K562 (cell line): Measurements from ENCODE around the gene NCOA1. TPM values are rescaled to one million over a fixed set of nuclear protein-coding genes. Genes with fewer than 3 reads are reported as not detected.

Experiments
- ATAC-seq: fragments of 200-7000 bp; cut with Tn5 transposase; 3 replicates; pipeline ENCODE4 v1.9.1; 2020; ENCODE audit warnings: moderate library complexity
- BruUV-seq: library from RNA; stranded (reverse); fragments of 400-500 nt; replicated peaks from 2 replicates; lab custom pipeline; 2021; lab: Mats Ljungman, UMichigan
- CTCF ChIA-PET: fragments of 300-600 bp; formaldehyde crosslinking; extraction: SDS; loops from one replicate; lab custom pipeline; 2021; ENCODE audit warnings: low intra/inter-chr PET ratio; lab: Yijun Ruan, JAX
- POLR2A ChIA-PET: fragments of 300-600, 350-650 bp; sonication (Branson Sonifier 250); formaldehyde crosslinking; extraction: SDS; loops from one replicate; lab custom pipeline; 2021; ENCODE audit warnings: antibody characterized with exemption, inconsistent platforms; lab: Yijun Ruan, JAX
- DNase-seq, 4 experiments: peaks; one replicate each; pipeline versions ENCODE4 v3.0.0 to v3.0.0-alpha.2; 2011 to 2018; ENCODE audit warnings: low spot score in 3 of 4, mixed read lengths in 3 of 4; ENCODE audit errors: extremely low read depth in 1 of 4
- FAIRE-seq: peaks from 2 replicates; lab custom pipeline; 2011; peaks lifted over from hg19 to GRCh38; lab: Jason Lieb, UNC
- H2AFZ ChIP-seq: 2 replicates; pipeline ENCODE4 v1.6.0; 2011; ENCODE audit warnings: low read depth, low read length, control low read depth, inconsistent platforms
- H3K27ac ChIP-seq: fragments of 200-600 bp; 3 replicates; pipeline ENCODE4 v1.8.0; 2011; ENCODE audit warnings: low read depth, mild to moderate bottlenecking, control low read depth, inconsistent platforms, low read length, moderate library complexity, mixed read lengths; ENCODE audit errors: extremely low read depth
- H3K27me3 ChIP-seq, 2 experiments: fragments of 300-600 bp in 1 of 2; 2 replicates in 1 of 2; 3 replicates in 1 of 2; pipeline versions ENCODE4 v1.6.0 to v1.8.0; 2011; ENCODE audit warnings: inconsistent platforms in 2 of 2, low read length in 2 of 2, mild to moderate bottlenecking in 1 of 2, mixed read lengths in 1 of 2, moderate library complexity in 1 of 2; ENCODE audit not compliant: control insufficient read depth in 2 of 2, insufficient read depth in 2 of 2
- H3K36me3 ChIP-seq: fragments of 300-600 bp; 3 replicates; pipeline ENCODE4 v1.8.0; 2011; ENCODE audit warnings: mild to moderate bottlenecking, low read length, inconsistent platforms; ENCODE audit not compliant: control insufficient read depth, insufficient read depth
- H3K4me1 ChIP-seq, 2 experiments: fragments of 200-600 bp in 1 of 2; replicated peaks in 1 of 2; 2 replicates in 1 of 2; 3 replicates in 1 of 2; pipeline versions ENCODE4 v1.5.1 to v1.8.0; 2011; ENCODE audit warnings: inconsistent platforms in 2 of 2, low read length in 2 of 2, mild to moderate bottlenecking in 1 of 2, mixed read lengths in 1 of 2, moderate library complexity in 1 of 2; ENCODE audit not compliant: control insufficient read depth in 2 of 2, insufficient read depth in 2 of 2
- H3K4me2 ChIP-seq: 2 replicates; pipeline ENCODE4 v1.6.1; 2011; ENCODE audit warnings: low read length, control low read depth, inconsistent platforms, mixed read lengths; ENCODE audit not compliant: insufficient read depth
- H3K4me3 ChIP-seq: fragments of 200-600 bp; sonication (generic), shearing (Covaris generic); 2 replicates; pipeline ENCODE4 v1.5.1; 2016; ENCODE audit warnings: control low read depth, inconsistent platforms
- H3K79me2 ChIP-seq: fragments of 200-600 bp; 3 replicates; pipeline ENCODE4 v1.8.0; 2011; ENCODE audit warnings: low read length, inconsistent platforms; ENCODE audit not compliant: control insufficient read depth, insufficient read depth
- H3K9ac ChIP-seq, 2 experiments: 2 replicates each; pipeline versions ENCODE4 v1.6.0 to v1.6.1; 2011; ENCODE audit warnings: low read depth in 2 of 2, low read length in 2 of 2, control low read depth in 1 of 2, inconsistent platforms in 1 of 2, mild to moderate bottlenecking in 1 of 2, mixed read lengths in 1 of 2; ENCODE audit not compliant: insufficient read depth in 1 of 2
- H3K9me1 ChIP-seq: one replicate; pipeline ENCODE4 v1.6.0; 2011; ENCODE audit warnings: inconsistent platforms, mild to moderate bottlenecking, low read length, moderate library complexity; ENCODE audit not compliant: control insufficient read depth, insufficient read depth
- H3K9me3 ChIP-seq: replicated peaks from 2 replicates; pipeline ENCODE4 v1.5.1; 2011; ENCODE audit warnings: low read depth, low read length, inconsistent platforms; ENCODE audit not compliant: control insufficient read depth, insufficient read depth
- H4K20me1 ChIP-seq: replicated peaks from 2 replicates; pipeline ENCODE4 v1.6.1; 2011; ENCODE audit warnings: low read length, inconsistent platforms, mixed read lengths; ENCODE audit not compliant: control insufficient read depth, insufficient read depth
- ATF3 ChIP-seq, 2 experiments: fragments of 450-650 bp in 1 of 2; sonication (generic) in 1 of 2; formaldehyde crosslinking in 1 of 2; IDR thresholded peaks in 1 of 2; conservative IDR thresholded peaks in 1 of 2; 2 replicates each; pipeline versions ENCODE4 v1.6.1 to v1.8.1; 2016 to 2023; ENCODE audit warnings: mild to moderate bottlenecking in 2 of 2, moderate library complexity in 2 of 2, inconsistent platforms in 1 of 2, missing genetic modification reagents in 1 of 2
- ATF7 ChIP-seq: fragments of 450-650 bp; IDR thresholded peaks from 2 replicates; pipeline ENCODE4 v1.7.1; 2014; ENCODE audit warnings: mild to moderate bottlenecking, moderate library complexity
- E2F3 ChIP-seq: fragments of 250-450 bp; sonication (Bioruptor Pico); IDR thresholded peaks from 2 replicates; pipeline ENCODE4 v1.4.0; 2020; ENCODE audit warnings: mild to moderate bottlenecking
- L3MBTL2 ChIP-seq: fragments of 450-650 bp; IDR thresholded peaks from 2 replicates; pipeline ENCODE4 v1.6.1; 2016; ENCODE audit warnings: mild to moderate bottlenecking, moderate library complexity
- MECOM ChIP-seq: fragments of 250-450 bp; sonication (Bioruptor Pico); IDR thresholded peaks from 2 replicates; pipeline ENCODE4 v1.8.0; 2022; ENCODE audit warnings: inconsistent platforms
- MYC ChIP-seq, 2 experiments: fragments of 250-450 bp in 1 of 2; sonication (Bioruptor Pico) in 1 of 2; IDR thresholded peaks; 2 replicates each; pipeline versions ENCODE4 v1.5.1 to v1.6.1; 2012 to 2021; ENCODE audit warnings: low read depth in 2 of 2, borderline replicate concordance in 1 of 2, improper control_type of control experiment in 1 of 2, low read length in 1 of 2, mild to moderate bottlenecking in 1 of 2, moderate library complexity in 1 of 2
- PBX2 ChIP-seq, 2 experiments: IDR thresholded peaks in 1 of 2; conservative IDR thresholded peaks in 1 of 2; 2 replicates each; pipeline ENCODE4 v1.6.1; 2016; ENCODE audit warnings: low read depth in 2 of 2, mild to moderate bottlenecking in 1 of 2, missing compliant biosample characterization in 1 of 2, missing genetic modification characterization in 1 of 2, moderate library complexity in 1 of 2
- POLR2H ChIP-seq: IDR thresholded peaks from 2 replicates; pipeline ENCODE4 v1.6.1; 2016; ENCODE audit warnings: missing genetic modification characterization, low read depth, mild to moderate bottlenecking, control low read depth, missing compliant biosample characterization, moderate library complexity
- TRIM24 ChIP-seq, 2 experiments: fragments of 450-650 bp; IDR thresholded peaks; 2 replicates each; pipeline ENCODE4 v1.6.1; 2016
- ZBTB34 ChIP-seq: fragments of 250-450 bp; sonication (Bioruptor Pico); IDR thresholded peaks from 2 replicates; pipeline ENCODE4 v1.8.0; 2021; ENCODE audit warnings: mild to moderate bottlenecking, moderate library complexity
- ZNF239 ChIP-seq: fragments of 250-450 bp; sonication (Bioruptor Pico); IDR thresholded peaks from 2 replicates; pipeline ENCODE4 v1.4.0; 2020; ENCODE audit warnings: mild to moderate bottlenecking
- ZNF398 ChIP-seq: fragments of 250-450 bp; sonication (Bioruptor Pico); IDR thresholded peaks from 2 replicates; pipeline ENCODE4 v1.8.0; 2021; ENCODE audit warnings: moderate library complexity, mild to moderate bottlenecking, inconsistent platforms
- ZNF644 ChIP-seq: fragments of 200-800 bp; sonication (Bioruptor generic); IDR thresholded peaks from 2 replicates; pipeline ENCODE4 v1.6.1; 2016; ENCODE audit warnings: low read depth, missing genetic modification characterization, missing compliant biosample characterization
- ZNF696 ChIP-seq: fragments of 250-450 bp; sonication (Bioruptor Pico); conservative IDR thresholded peaks from 2 replicates; pipeline ENCODE4 v1.4.0; 2020; ENCODE audit warnings: mild to moderate bottlenecking, moderate library complexity
- WGBS: fragments of 100-300 bp; shearing (Covaris generic); methylation state at CpG from one replicate; pipeline ENCODE4 v1.1.6; 2016; ENCODE audit warnings: low coverage, mixed read lengths; ENCODE audit not compliant: insufficient coverage; ENCODE audit errors: missing lambda C conversion rate; 5-methylcytosine and 5-hydroxymethylcytosine counted together
- in situ Hi-C: fragments of 300-500 bp; cut with MboI; formaldehyde crosslinking; loops from 4 replicates; pipeline ENCODE4 v1.15.0; 2018; ENCODE audit warnings: inconsistent platforms, mixed read lengths
- intact Hi-C: fragments of 100-400 bp; cut with micrococcal nuclease; formaldehyde crosslinking; loops from 2 replicates; pipeline ENCODE4 v1.14.2; 2022
- polyA plus RNA-seq, 8 experiments: library from polyadenylated mRNA; depleted of rRNA in 4 of 8; stranded (reverse) in 5 of 8; unstranded in 3 of 8; fragments of >200 nt; fragmentation: Nextera tagmentation in 2 of 8; fragmentation: Illumina TruSeq in 1 of 8; extraction: Ambion mirVana in 2 of 8; extraction: Trizol in 1 of 8; gene quantifications; 2 replicates each; pipeline versions ENCODE4 v1.2.1 to v1.2.3, GENCODE V29; 2011 to 2014; ENCODE audit warnings: inconsistent platforms in 1 of 8, missing spikeins in 1 of 8
- total RNA-seq, 7 experiments: library from RNA; depleted of rRNA in 6 of 7; stranded (reverse); fragments of >200 nt in 6 of 7; fragmentation: Illumina TruSeq in 2 of 7; extraction: Trizol in 2 of 7; gene quantifications; 2 replicates each; pipeline versions ENCODE4 v1.2.1 to v1.2.3, GENCODE V29; 2011 to 2021; ENCODE audit warnings: low replicate concordance in 1 of 7

NCOA1 gene
- total and polyA plus RNA-seq, 9 of the 15 experiments (the other 6 are each of a cell fraction or from before 2014, with no cell fraction given) = 4.9 to 25.7 (median 17.0) TPM

- Histone ChIP-seq H3K9ac (no peak overlapping the region), H3K27ac (no peak overlapping the region), H3K4me1 (peaks cover 5 to 8% of the 10 kb centered on the region in 2 experiments; a peak in 2 of 5 replicates), H3K4me2 (no peak overlapping the region; the same call in 1 of the 2 replicates), H2AFZ (peak overlapping the region; percentile 66; the same call in 1 of the 2 replicates), H3K9me3 (0 out of 2 replicates have a peak, but pooled peaks cover 3% of the 10 kb centered on the region), H3K27me3 (no peaks in the 10 kb centered on the region), H3K4me3 (no peak overlapping the region), H3K9me1 (no peaks in the 10 kb centered on the region), H3K79me2 (no peaks in the 10 kb centered on the region), H4K20me1 (no peaks in the 10 kb centered on the region), H3K36me3 (no peaks in the 10 kb centered on the region)
- ChIA-PET POLR2A (no interaction called here), CTCF (no interaction called here)
- WGBS = 30% methylated on average over 6 of the region's 6 CpGs
- in situ Hi-C loops = no loop called here
- peak; percentile 83 for ATAC-seq
- peak; percentile 27 to 49 (median 33) for DNase-seq
- BruUV-seq = no TSS peak
- peak; percentile 73 for FAIRE-seq
- intact Hi-C loops = loop anchor here (5.0 kb wide), 1 partner anchor 55 kb away; no protein-coding TSS in a partner anchor
- TF ChIP-seq ZBTB34 (CRISPR knock-in tag) = no peak
- no peak for TF ChIP-seq ATF3 (IDR thresholded peaks at IDR 0.05)
- TF ChIP-seq ATF3 (CRISPR knock-in tag; conservative IDR thresholded peaks at IDR 0.05) = no peak
- no peak for TF ChIP-seq TRIM24 (IDR thresholded peaks at IDR 0.05)
- no peak for TF ChIP-seq E2F3 (CRISPR knock-in tag)
- TF ChIP-seq MECOM (CRISPR knock-in tag) = no peak
- TF ChIP-seq MYC (IDR thresholded peaks at IDR 0.05; ENCODE audit: low read depth, low read length) = 0 out of 2 replicates have a peak, but pooled peaks have one; percentile 20
- TF ChIP-seq MYC (CRISPR knock-in tag; IDR thresholded peaks at IDR 0.05; ENCODE audit: borderline replicate concordance, low read depth) = no peak
- TF ChIP-seq ATF7 = 0 out of 2 replicates have a peak, but pooled peaks have one; percentile 44
- TF ChIP-seq ZNF398 (CRISPR knock-in tag) = no peak
- no peak for TF ChIP-seq ZNF696
- peak; percentile 63; the same call in 1 of the 2 replicates for TF ChIP-seq L3MBTL2
- TF ChIP-seq ZNF239 = no peak
- no peak for TF ChIP-seq PBX2 (CRISPR knock-in tag; IDR thresholded peaks at IDR 0.05; ENCODE audit: low read depth)
- 0 out of 2 replicates have a peak, but pooled peaks have one; percentile 10 for TF ChIP-seq PBX2 (tag; conservative IDR thresholded peaks at IDR 0.05; ENCODE audit: low read depth)
- TF ChIP-seq POLR2H (tag) = no peak
- TF ChIP-seq ZNF644 (tag) = no peak
Observed at GRCh38 chr2:24477229-24477628, 13.8 kb upstream of the NCOA1 start.
